Sigmoid colon (tissue), 7 donors: ENCODE results near the gene OR11H7. TPM values are rescaled to one million over a fixed set of nuclear protein-coding genes. Genes with fewer than 3 reads are reported as not detected.

Source experiments
- DNase-seq: peaks from one replicate; pipeline ENCODE4 v3.0.0-alpha.2; 2019
- H3K27ac ChIP-seq, 4 donors: fragments of 200-600 bp; sonication (generic); one replicate each; pipeline ENCODE4 v1.5.1; 2016 to 2019; ENCODE audit warnings: mild to moderate bottlenecking in 1 of 4
- H3K27me3 ChIP-seq, 3 donors: fragments of 200-600 bp; sonication (generic); one replicate each; pipeline ENCODE4 v1.5.1; 2019; ENCODE audit warnings: mild to moderate bottlenecking in 1 of 3
- H3K36me3 ChIP-seq, 4 donors: fragments of 200-600 bp; sonication (generic); one replicate each; pipeline ENCODE4 v1.5.1; 2016 to 2019
- H3K4me1 ChIP-seq, 4 donors: fragments of 200-600 bp; sonication (generic); one replicate each; pipeline ENCODE4 v1.5.1; 2017 to 2019
- H3K4me3 ChIP-seq, 4 donors: fragments of 200-600 bp; sonication (generic); one replicate each; pipeline ENCODE4 v1.5.1; 2017 to 2019; ENCODE audit warnings: mild to moderate bottlenecking in 2 of 4, moderate library complexity in 1 of 4
- H3K9me3 ChIP-seq, 4 donors: fragments of 200-600 bp in 3 of 4; sonication (generic) in 3 of 4; one replicate each; pipeline versions ENCODE4 v1.5.1 to v1.6.1; 2013 to 2019
- EP300 ChIP-seq, 4 donors: sonication (generic); formaldehyde crosslinking; IDR thresholded peaks; one replicate each; pipeline ENCODE4 v1.6.1; 2017; ENCODE audit warnings: antibody characterized with exemption in 4 of 4
- POLR2A ChIP-seq, 2 donors: fragments of 450-650 bp; IDR thresholded peaks; one replicate each; pipeline ENCODE4 v1.6.1; 2016; ENCODE audit warnings: antibody characterized with exemption in 2 of 2, mild to moderate bottlenecking in 2 of 2, moderate library complexity in 2 of 2
- POLR2AphosphoS5 ChIP-seq, 4 donors: sonication (generic); formaldehyde crosslinking; IDR thresholded peaks; one replicate each; pipeline ENCODE4 v1.6.1; 2017; ENCODE audit warnings: antibody characterized with exemption in 4 of 4
- WGBS, 2 donors: extraction: QIAGEN DNeasy Blood & Tissue Kit; methylation state at CpG; one replicate each; pipeline ENCODE4 v1.1.7; 2013; 5-methylcytosine and 5-hydroxymethylcytosine counted together
- intact Hi-C: fragments of 100-400 bp; cut with DNase I; formaldehyde crosslinking; loops from one replicate; pipeline ENCODE4 v1.15.1; 2023
- polyA plus RNA-seq, 3 donors: library from polyadenylated mRNA; stranded (reverse); fragments of 200-250 nt; gene quantifications; one replicate each; pipeline ENCODE4 v1.2.3, GENCODE V29; 2013
- total RNA-seq, 4 donors: library from RNA; depleted of rRNA; stranded (reverse); fragments of >200 nt; gene quantifications; one replicate each; pipeline ENCODE4 v1.1.0, GENCODE V29; 2016
- TF ChIP-seq, protein P1 (sequence below), 4 experiments: fragments of 450-650 bp in 3 of 4; fragments of 200-600 bp in 1 of 4; IDR thresholded peaks; one replicate each; pipeline ENCODE4 v1.5.1; 2016 to 2019; ENCODE audit warnings: antibody characterized with exemption in 4 of 4, mild to moderate bottlenecking in 3 of 4, moderate library complexity in 2 of 4
- donor health status: healthy with polysubstance abuse.
- donor health status: Bipolar disorder and iron deficiency.
- donor health status: healthy.

The OR11H7 gene
- total RNA-seq (not detected), polyA plus RNA-seq (not detected)

DNA sequence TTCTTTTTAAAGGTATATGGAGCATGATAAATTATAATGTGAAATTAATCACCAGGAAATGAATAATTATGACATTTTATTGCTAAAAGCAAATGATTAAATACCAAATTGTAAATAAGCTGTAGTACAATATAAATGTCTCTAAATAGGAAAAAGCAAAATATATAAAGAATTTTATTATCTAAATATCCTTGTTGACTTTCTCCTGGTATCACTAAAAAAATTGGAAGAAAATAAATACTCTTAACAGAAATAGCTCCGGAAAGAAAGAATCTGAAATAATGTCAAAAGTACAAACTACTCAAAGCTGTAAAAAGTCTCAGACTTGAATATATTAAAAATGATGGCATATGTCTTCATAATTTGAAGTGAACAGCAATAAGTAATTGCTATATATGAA lies at the start of gene OR11H7:
OR11H7 (plus strand) TSS at position 301 of the 400 bp plus-strand sequence.
- 77 to 92% methylated on average over 1 of the region's 1 CpG for WGBS, 2 donors
- TF ChIP-seq EP300 (IDR thresholded peaks at IDR 0.05) = no peak
- TF ChIP-seq, protein P1, sequence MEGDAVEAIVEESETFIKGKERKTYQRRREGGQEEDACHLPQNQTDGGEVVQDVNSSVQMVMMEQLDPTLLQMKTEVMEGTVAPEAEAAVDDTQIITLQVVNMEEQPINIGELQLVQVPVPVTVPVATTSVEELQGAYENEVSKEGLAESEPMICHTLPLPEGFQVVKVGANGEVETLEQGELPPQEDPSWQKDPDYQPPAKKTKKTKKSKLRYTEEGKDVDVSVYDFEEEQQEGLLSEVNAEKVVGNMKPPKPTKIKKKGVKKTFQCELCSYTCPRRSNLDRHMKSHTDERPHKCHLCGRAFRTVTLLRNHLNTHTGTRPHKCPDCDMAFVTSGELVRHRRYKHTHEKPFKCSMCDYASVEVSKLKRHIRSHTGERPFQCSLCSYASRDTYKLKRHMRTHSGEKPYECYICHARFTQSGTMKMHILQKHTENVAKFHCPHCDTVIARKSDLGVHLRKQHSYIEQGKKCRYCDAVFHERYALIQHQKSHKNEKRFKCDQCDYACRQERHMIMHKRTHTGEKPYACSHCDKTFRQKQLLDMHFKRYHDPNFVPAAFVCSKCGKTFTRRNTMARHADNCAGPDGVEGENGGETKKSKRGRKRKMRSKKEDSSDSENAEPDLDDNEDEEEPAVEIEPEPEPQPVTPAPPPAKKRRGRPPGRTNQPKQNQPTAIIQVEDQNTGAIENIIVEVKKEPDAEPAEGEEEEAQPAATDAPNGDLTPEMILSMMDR (IDR thresholded peaks at IDR 0.05) = no peak
- no peak for TF ChIP-seq POLR2AphosphoS5 (IDR thresholded peaks at IDR 0.05)
- no peak for TF ChIP-seq POLR2A (IDR thresholded peaks at IDR 0.05)
- Histone ChIP-seq H3K4me1 (no peaks in the 10 kb centered on the region), H3K9me3 (peaks cover 0 to 2% (median 1%) of the 10 kb centered on the region in 4 donors), H3K36me3 (no peaks in the 10 kb centered on the region), H3K4me3 (no peak within 1 kb of the TSS), H3K27me3 (no peaks in the 10 kb centered on the region), H3K27ac (no peak within 1 kb of the TSS)
- intact Hi-C loops = no loop called here
- no peak for DNase-seq

DNA sequence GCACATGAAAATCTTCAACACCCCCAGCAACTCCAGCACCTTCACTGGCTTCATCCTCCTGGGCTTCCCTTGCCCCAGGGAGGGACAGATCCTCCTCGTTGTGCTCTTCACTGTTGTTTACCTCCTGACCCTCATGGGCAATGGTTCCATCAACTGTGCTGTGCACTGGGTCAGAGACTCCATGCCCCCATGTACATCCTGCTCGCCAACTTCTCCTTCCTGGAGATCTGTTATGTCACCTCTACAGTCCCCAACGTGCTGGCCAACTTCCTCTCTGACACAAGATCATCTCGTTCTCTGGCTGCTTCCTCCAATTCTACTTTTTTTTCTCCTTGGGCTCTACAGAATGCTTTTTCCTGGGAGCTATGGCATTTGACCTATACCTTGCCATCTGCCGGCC lies 49.6 kb upstream of the OR11H7 start:
- WGBS, 2 donors = 53% methylated on average over 5 of the region's 5 CpGs
- no peaks in the 10 kb centered on the region for H3K9me3 ChIP-seq
- H3K27ac ChIP-seq = no peak overlapping the region
- no peak for TF ChIP-seq EP300 (IDR thresholded peaks at IDR 0.05)
- TF ChIP-seq, protein P1 (IDR thresholded peaks at IDR 0.05) = no peak
- H3K27me3 ChIP-seq = no peaks in the 10 kb centered on the region
- intact Hi-C loops = no loop called here
- H3K4me1 ChIP-seq = no peaks in the 10 kb centered on the region
- no peak overlapping the region for H3K4me3 ChIP-seq
- no peak for DNase-seq
- H3K36me3 ChIP-seq = no peaks in the 10 kb centered on the region

DNA sequence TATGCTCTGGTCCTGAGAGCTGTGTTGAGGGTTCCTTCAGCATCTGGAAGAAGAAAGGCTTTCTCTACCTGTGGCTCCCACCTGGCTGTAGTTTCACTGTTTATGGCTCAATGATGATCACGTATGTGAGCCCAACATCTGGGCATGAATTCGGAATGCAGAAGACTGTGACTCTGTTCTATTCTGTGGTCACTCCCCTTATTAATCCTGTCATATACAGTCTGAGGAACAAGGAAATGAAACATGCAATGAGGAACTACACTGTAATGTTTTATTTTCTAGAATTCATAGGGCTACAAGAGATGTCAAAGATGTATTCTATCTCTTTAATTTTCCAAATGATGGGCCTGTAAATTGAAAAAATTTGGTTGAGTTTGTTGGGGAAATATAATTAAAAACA lies 48.9 kb upstream of the OR11H7 start:
- Histone ChIP-seq H3K4me3 (no peak overlapping the region), H3K4me1 (no peaks in the 10 kb centered on the region), H3K9me3 (no peaks in the 10 kb centered on the region), H3K27ac (no peak overlapping the region), H3K36me3 (no peaks in the 10 kb centered on the region), H3K27me3 (no peaks in the 10 kb centered on the region)
- DNase-seq = no peak
- intact Hi-C loops = no loop called here
- WGBS, 2 donors = 67 to 74% methylated on average over 2 of the region's 2 CpGs
- no peak for TF ChIP-seq POLR2A (IDR thresholded peaks at IDR 0.05)
- TF ChIP-seq, protein P1 (IDR thresholded peaks at IDR 0.05) = no peak
- no peak for TF ChIP-seq POLR2AphosphoS5 (IDR thresholded peaks at IDR 0.05)
- no peak for TF ChIP-seq EP300 (IDR thresholded peaks at IDR 0.05)

DNA sequence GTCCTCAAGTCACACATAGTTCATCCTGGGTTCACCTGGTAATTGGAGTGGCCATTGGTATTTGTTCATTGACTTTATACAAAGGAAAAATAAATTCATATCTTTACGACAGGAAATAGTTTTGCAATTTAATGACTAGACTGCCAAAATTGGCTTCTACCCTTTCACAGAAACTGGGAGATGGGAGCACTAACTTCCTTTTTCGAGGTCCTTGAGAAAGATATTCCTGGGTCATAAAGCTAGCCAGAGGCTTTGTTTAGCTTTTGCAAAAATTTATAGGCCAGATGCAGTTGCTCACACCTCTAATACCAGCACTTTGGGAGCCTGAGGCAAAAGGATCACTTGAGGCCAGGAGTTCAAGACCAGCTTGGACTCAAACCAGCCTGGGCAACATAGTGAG lies 48.3 kb upstream of the OR11H7 start:
- WGBS, 2 donors = 42 to 58% methylated on average over 2 of the region's 2 CpGs
- intact Hi-C loops = no loop called here

DNA sequence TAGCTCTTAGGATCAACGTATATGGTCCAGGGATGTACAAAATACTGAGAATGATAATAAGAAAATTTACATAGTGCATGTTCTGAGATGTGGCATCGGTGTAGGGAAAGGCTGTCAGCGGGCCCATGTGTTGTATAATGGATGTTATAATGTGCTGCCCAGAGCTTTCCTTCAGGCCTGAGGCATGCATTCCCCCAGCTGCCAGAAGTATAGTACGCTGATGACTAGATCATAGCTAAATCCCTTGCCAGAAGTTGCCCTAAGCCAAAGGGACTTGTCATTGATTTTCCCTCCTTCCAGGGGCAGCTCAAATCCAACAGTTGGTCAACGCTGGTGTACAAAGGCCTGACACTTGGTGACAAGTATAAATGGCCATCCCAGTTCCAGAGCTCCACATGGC lies 44.6 kb upstream of the OR11H7 start:
- no peaks in the 10 kb centered on the region for H3K4me1 ChIP-seq
- no peak overlapping the region for H3K4me3 ChIP-seq
- no peaks in the 10 kb centered on the region for H3K27me3 ChIP-seq
- 56 to 60% methylated on average over 5 of the region's 5 CpGs for WGBS, 2 donors
- no peaks in the 10 kb centered on the region for H3K9me3 ChIP-seq
- no peak overlapping the region for H3K27ac ChIP-seq
- no peak for DNase-seq
- intact Hi-C loops = no loop called here
- no peak for TF ChIP-seq EP300 (IDR thresholded peaks at IDR 0.05)
- no peak for TF ChIP-seq POLR2A (IDR thresholded peaks at IDR 0.05)
- TF ChIP-seq, protein P1 (IDR thresholded peaks at IDR 0.05) = no peak
- no peak for TF ChIP-seq POLR2AphosphoS5 (IDR thresholded peaks at IDR 0.05)
- no peaks in the 10 kb centered on the region for H3K36me3 ChIP-seq

More for the DNA sequence above, 48.3 kb upstream of the OR11H7 start:
- Histone ChIP-seq H3K27ac (no peak overlapping the region), H3K4me3 (no peak overlapping the region), H3K36me3 (no peaks in the 10 kb centered on the region), H3K9me3 (no peaks in the 10 kb centered on the region), H3K27me3 (no peaks in the 10 kb centered on the region), H3K4me1 (no peaks in the 10 kb centered on the region)
- no peak for TF ChIP-seq POLR2AphosphoS5 (IDR thresholded peaks at IDR 0.05)
- TF ChIP-seq, protein P1 (IDR thresholded peaks at IDR 0.05) = no peak
- no peak for TF ChIP-seq EP300 (IDR thresholded peaks at IDR 0.05)
- TF ChIP-seq POLR2A (IDR thresholded peaks at IDR 0.05) = no peak
- no peak for DNase-seq
